Activated CD4-positive, alpha-beta memory T cell treated with anti-CD3 and anti-CD28 coated beads, Interleukin-2, amount 10 ng/mL, durations not matched to agents 7 days and 5 days (primary cell): Measurements from ENCODE around the gene PEX10. TPM values are rescaled to one million over a fixed set of nuclear protein-coding genes. Genes with fewer than 3 reads are reported as not detected.

Experiments
- CTCF ChIA-PET: fragments of 350-600 bp; sonication (Branson Sonifier 250); formaldehyde crosslinking; loops from one replicate; lab custom pipeline; 2021; ENCODE audit warnings: antibody characterized with exemption, inconsistent platforms; lab: Charles Lee
- POLR2A ChIA-PET: fragments of 350-600 bp; sonication (Branson Sonifier 250); formaldehyde crosslinking; loops from one replicate; lab custom pipeline; 2021; ENCODE audit warnings: antibody characterized with exemption; lab: Charles Lee
- DNase-seq: peaks from one replicate; pipeline ENCODE4 v3.0.0-alpha.2; 2020
- H3K27ac Mint-ChIP-seq: one replicate; pipeline ENCODE4 v1.8.0; 2021; ENCODE audit warnings: mild to moderate bottlenecking, mixed read lengths
- H3K27me3 Mint-ChIP-seq: one replicate; pipeline ENCODE4 v1.8.0; 2021; ENCODE audit warnings: mixed read lengths
- H3K36me3 Mint-ChIP-seq: one replicate; pipeline ENCODE4 v1.8.0; 2021; ENCODE audit warnings: low read depth, mixed read lengths
- H3K4me1 Mint-ChIP-seq: one replicate; pipeline ENCODE4 v1.8.0; 2021; ENCODE audit warnings: mixed read lengths
- H3K4me3 Mint-ChIP-seq: one replicate; pipeline ENCODE4 v1.8.0; 2021; ENCODE audit warnings: mild to moderate bottlenecking, mixed read lengths
- H3K9me3 Mint-ChIP-seq: one replicate; pipeline ENCODE4 v1.8.0; 2021; ENCODE audit warnings: mixed read lengths
- total RNA-seq, 2 experiments: library from RNA; stranded (reverse); gene quantifications; one replicate each; pipeline ENCODE4 v1.2.3, GENCODE V29; 2021

The PEX10 gene
- total RNA-seq, 2 experiments from 2014 or later = 6.8 to 9.5 TPM

DNA sequence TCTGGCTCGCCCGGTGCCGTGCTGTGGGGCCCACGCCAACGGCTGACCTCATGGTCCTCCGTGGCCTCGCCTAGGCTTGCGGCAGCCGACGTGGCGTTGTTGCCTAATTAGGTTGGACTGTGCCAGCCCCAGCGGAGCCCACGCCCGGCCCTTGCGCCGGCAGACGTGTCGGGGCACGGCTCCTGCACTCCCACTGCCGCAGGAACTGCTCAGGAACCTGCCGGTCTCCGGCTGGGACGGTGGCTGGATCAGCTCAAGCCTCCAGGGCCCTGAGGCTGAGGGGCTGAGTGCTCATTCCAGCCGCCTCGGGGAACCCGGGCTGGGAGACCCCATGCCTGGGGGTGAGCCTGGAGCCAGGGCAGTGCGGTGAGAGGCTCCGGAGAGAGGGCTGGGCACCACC is 16.1 kb upstream of the PEX10 start:
- Mint-ChIP-seq H3K4me1 (no peaks in the 10 kb centered on the region), H3K27me3 (no peaks in the 10 kb centered on the region), H3K4me3 (no peak overlapping the region), H3K36me3 (no peaks in the 10 kb centered on the region), H3K27ac (no peak overlapping the region), H3K9me3 (peaks cover 9% of the 10 kb centered on the region)
- CTCF ChIA-PET = no interaction called here
- no peak for DNase-seq
- POLR2A ChIA-PET = no interaction called here

DNA sequence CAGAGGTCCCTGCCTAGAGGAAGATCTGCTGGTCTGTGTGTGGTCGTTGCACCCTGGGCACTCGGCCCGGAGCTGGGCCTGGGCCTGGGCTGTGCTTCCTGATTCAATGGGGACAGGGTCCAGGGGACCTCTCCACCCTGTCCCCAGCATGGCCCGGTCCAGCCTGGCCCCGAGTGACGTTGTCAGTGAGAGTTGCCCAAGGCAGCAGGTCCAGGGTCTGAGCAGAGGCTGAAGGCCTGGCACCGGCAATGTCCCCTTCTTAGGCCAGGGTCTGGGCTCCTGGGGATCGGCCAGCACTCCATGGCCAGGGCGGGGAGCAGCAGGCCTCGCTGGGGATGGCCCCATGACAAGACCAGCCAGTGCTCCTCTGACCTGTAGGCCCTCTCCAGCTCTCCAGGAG is 15.6 kb upstream of the PEX10 start:
- H3K4me1 Mint-ChIP-seq = no peaks in the 10 kb centered on the region
- H3K36me3 Mint-ChIP-seq = no peaks in the 10 kb centered on the region
- POLR2A ChIA-PET = no interaction called here
- H3K9me3 Mint-ChIP-seq = peaks cover 9% of the 10 kb centered on the region
- H3K27me3 Mint-ChIP-seq = no peaks in the 10 kb centered on the region
- H3K27ac Mint-ChIP-seq = no peak overlapping the region
- CTCF ChIA-PET = interaction anchor here (0.6 kb wide), 1 partner anchor 189 kb away, joined by 6 read pairs; no protein-coding TSS in a partner anchor
- no peak for DNase-seq
- H3K4me3 Mint-ChIP-seq = no peak overlapping the region

DNA sequence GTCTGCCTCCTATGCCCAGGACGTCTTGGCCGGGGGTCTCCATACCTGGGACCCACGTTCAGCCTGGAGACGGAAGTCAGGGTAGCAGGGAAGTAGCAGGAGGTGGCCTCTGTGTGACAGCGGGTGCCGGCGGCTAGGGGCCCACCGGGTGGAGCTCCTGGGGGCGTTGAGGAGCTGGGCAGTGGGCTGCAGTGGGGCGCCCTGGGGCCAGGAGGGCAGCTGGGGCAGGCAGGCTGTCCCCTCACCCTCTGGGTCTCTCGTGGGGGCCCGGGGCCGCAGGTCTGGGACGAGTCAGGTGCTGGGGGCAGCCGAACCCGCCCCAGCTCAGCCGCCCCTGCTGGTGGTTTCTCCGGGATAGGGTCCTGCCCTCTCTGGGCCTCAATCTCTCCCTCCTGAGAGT is 14.7 kb upstream of the PEX10 start:
- no peaks in the 10 kb centered on the region for H3K36me3 Mint-ChIP-seq
- DNase-seq = no peak
- POLR2A ChIA-PET = no interaction called here
- H3K9me3 Mint-ChIP-seq = peaks cover 11% of the 10 kb centered on the region
- no peak overlapping the region for H3K4me3 Mint-ChIP-seq
- CTCF ChIA-PET = no interaction called here
- H3K4me1 Mint-ChIP-seq = no peaks in the 10 kb centered on the region
- H3K27me3 Mint-ChIP-seq = no peaks in the 10 kb centered on the region
- H3K27ac Mint-ChIP-seq = no peak overlapping the region

DNA sequence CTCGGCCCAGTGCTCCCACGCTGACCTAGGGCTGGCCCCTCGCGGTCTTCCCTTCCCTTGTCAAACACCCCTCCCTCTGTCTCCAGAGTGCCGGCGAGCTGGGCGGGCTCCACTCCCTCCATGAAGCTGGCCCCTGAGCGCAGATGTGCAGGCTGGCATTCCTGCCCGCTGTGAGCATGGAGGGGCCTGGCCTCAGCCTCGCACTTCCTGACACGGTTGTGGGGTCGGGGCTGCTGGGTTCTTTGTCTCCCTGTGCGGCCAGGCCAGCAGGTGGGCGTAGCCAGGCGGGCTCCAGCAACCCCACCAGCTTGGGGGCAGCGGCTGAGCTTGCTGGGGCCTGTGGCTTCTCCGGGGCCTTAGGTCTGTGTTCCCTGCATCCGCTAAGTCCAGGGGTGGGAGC is 14.2 kb upstream of the PEX10 start:
- ChIA-PET CTCF (no interaction called here), POLR2A (no interaction called here)
- DNase-seq = no peak
- Mint-ChIP-seq H3K4me1 (no peaks in the 10 kb centered on the region), H3K27ac (no peak overlapping the region), H3K36me3 (no peaks in the 10 kb centered on the region), H3K4me3 (no peak overlapping the region), H3K9me3 (peaks cover 11% of the 10 kb centered on the region), H3K27me3 (no peaks in the 10 kb centered on the region)

DNA sequence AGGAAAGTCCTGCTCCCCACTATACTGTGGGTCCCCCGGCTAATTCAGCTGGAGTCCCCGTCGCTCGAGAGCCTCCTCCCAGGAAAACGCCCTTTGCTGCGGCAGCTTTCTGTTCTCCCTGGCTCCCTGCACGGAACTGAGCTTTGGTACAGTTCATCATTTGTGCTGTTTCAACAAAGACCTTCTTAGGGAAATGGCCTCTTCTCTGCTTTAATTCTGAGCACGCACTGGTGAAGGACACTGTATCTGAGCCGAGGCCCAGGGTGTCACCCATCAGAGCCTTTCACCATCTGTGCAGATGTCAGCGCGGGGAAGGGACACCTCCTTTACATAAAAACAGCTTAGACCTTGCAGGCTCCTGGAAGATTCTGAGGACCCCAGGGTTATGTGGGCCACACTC is 13.5 kb upstream of the PEX10 start:
- H3K36me3 Mint-ChIP-seq = no peaks in the 10 kb centered on the region
- H3K4me3 Mint-ChIP-seq = no peak overlapping the region
- POLR2A ChIA-PET = no interaction called here
- no peak overlapping the region for H3K27ac Mint-ChIP-seq
- CTCF ChIA-PET = no interaction called here
- H3K27me3 Mint-ChIP-seq = no peaks in the 10 kb centered on the region
- DNase-seq = no peak
- H3K4me1 Mint-ChIP-seq = no peaks in the 10 kb centered on the region
- peaks cover 11% of the 10 kb centered on the region for H3K9me3 Mint-ChIP-seq

DNA sequence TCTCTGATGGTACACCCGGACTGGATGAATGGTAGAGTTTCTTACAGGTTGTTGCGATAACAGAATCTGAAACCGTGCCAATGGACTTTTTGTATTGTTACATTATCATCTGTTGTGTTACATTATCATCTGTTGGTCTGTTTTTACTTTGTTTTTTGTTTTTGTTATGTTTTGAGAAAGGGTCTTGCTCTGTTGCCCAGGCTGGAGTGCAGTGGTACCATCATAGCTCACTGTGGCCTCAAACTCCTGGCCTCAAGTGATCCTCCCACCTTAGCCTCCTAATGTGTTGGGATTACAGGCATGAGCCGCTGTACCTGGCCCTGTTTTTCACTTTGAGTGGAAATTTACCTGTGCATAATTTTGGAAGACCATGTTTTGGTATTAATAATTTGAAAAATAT is 10.2 kb upstream of the PEX10 start:
- peaks cover 3% of the 10 kb centered on the region for H3K9me3 Mint-ChIP-seq
- peaks cover 5% of the 10 kb centered on the region for H3K4me1 Mint-ChIP-seq
- no peak overlapping the region for H3K27ac Mint-ChIP-seq
- no peaks in the 10 kb centered on the region for H3K36me3 Mint-ChIP-seq
- no peak for DNase-seq
- H3K27me3 Mint-ChIP-seq = no peaks in the 10 kb centered on the region
- CTCF ChIA-PET = no interaction called here
- no peak overlapping the region for H3K4me3 Mint-ChIP-seq
- POLR2A ChIA-PET = no interaction called here

DNA sequence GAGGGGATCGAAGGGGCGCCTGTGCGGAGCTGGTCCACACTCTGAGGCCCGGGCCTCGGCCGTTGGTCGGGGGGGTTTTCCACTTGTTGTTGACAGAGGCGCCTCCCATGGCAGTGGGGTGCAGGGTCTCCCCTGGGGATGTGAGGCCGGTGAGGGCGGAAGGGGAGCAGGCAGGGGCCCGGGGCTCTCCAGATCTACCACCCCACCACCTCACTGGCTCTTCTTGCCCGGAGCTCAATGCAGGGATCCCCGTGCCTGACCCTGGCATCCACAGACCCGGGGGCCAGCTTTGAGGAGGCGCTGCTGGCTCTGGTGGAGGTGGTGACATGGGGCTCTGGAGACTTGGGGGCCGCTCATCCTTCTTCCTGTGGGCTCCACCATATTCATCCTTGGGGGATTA is 7.1 kb upstream of the PEX10 start:
- no peak for DNase-seq
- CTCF ChIA-PET = no interaction called here
- Mint-ChIP-seq H3K4me1 (peaks cover 29% of the 10 kb centered on the region), H3K27me3 (no peaks in the 10 kb centered on the region), H3K4me3 (no peak overlapping the region), H3K36me3 (peaks cover 4% of the 10 kb centered on the region), H3K9me3 (peaks cover 3% of the 10 kb centered on the region), H3K27ac (no peak overlapping the region)
- POLR2A ChIA-PET = no interaction called here

DNA sequence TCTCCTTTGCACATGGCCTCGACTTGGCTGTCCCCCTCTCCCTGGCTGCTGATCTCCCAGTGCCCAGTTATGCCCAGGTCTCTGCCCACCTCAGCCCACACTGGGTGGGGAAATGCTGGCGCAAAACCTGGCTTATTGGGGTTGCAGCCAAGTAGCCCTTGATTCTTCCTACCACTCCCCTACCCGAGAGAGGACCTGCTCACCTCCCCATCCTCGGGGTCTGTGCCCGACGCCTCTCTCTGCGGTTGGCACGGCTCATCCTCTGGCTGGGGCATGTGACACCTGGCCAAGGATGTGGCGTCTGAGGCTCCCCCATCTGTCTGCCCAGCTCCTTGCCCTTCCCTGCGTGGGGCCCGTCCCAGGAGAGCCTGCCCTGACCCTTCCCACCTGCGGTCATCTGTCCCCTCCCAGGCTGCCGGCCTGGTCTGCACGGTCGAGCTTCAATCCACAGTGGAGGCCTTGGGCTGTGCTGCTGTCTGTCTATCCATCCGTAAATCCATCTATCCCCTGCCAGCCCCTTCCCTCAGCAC is 6.5 kb upstream of the PEX10 start:
- H3K9me3 Mint-ChIP-seq = peaks cover 3% of the 10 kb centered on the region
- no peaks in the 10 kb centered on the region for H3K27me3 Mint-ChIP-seq
- no peak overlapping the region for H3K27ac Mint-ChIP-seq
- ChIA-PET CTCF (no interaction called here), POLR2A (no interaction called here)
- peaks cover 4% of the 10 kb centered on the region for H3K36me3 Mint-ChIP-seq
- DNase-seq = no peak
- H3K4me3 Mint-ChIP-seq = no peak overlapping the region
- H3K4me1 Mint-ChIP-seq = peaks cover 34% of the 10 kb centered on the region

DNA sequence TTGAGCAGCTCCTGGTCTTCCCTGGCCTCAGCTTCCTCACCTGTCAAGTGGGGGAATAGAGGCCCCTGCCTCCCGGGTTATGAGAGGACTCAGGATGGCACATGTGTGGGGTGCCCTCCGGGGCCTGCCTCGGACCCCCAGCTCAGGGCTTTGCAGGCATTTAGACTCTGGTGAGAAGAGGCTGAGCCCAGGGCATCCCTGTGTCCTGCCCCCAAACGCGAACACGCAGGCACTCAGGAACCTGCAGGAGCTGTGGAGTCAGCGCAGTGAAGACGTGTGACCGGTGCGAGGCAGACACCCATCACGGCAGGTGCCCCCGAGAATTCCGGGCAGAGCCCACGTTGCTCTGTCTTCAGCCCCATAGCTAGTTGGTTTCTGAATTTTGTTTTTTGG is 5.5 kb upstream of the PEX10 start:
- ChIA-PET CTCF (no interaction called here), POLR2A (interaction anchor here (2.1 to 4.3 kb wide), 2 partner anchors 11 to 129 kb away, joined by 6 to 50 read pairs; no protein-coding TSS in a partner anchor)
- H3K9me3 Mint-ChIP-seq = peaks cover under 1% of the 10 kb centered on the region
- peaks cover 4% of the 10 kb centered on the region for H3K36me3 Mint-ChIP-seq
- H3K4me3 Mint-ChIP-seq = no peak overlapping the region
- no peaks in the 10 kb centered on the region for H3K27me3 Mint-ChIP-seq
- peaks cover 35% of the 10 kb centered on the region for H3K4me1 Mint-ChIP-seq
- no peak for DNase-seq
- no peak overlapping the region for H3K27ac Mint-ChIP-seq

DNA sequence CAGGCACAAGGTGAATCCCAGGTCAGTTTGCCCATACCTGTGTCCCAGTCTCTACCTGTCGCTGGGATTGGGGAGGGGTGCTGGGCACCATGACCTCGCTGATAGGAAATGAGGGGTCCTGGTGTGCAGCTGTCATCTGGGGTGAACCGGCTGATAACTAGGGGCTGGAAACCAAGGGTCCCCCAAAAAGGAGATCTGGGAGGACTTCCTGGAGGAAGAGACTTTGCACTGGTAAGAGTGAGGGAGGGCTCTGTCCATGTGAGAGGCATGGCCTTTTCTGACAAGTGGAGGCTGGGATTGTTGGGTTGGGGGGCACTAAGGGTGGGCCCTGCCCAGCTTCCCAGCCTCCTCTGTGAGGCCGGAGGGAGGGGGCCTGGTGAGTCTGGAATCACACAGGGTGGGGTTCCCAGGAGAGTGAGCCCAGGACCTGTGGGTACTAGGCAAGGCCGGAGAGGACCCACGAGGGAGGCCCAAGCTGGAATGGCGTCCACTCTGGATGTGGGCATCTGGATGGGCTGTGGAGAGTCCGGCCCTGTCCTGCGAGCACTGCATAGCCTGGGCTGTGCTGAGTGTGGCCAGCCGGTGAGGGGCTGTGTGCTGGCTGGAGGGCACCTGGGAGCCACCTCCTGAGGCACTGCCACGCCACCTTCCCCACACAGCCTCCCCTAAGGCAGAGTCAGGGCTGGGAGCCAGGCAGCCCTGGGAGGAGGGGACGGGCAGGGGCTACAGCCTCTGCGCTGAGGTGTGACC is 4.9 kb upstream of the PEX10 start:
- ChIA-PET CTCF (interaction anchor here (0.6 to 1.0 kb wide), 2 partner anchors 116 to 238 kb away, joined by 3 read pairs; no protein-coding TSS in a partner anchor), POLR2A (interaction anchor here (2.1 to 4.3 kb wide), 7 partner anchors 10 to 168 kb away, joined by 6 to 50 read pairs (median 13); partner anchors contain the start of genes MORN1, RER1 and TNFRSF14)
- H3K27me3 Mint-ChIP-seq = no peaks in the 10 kb centered on the region

DNA sequence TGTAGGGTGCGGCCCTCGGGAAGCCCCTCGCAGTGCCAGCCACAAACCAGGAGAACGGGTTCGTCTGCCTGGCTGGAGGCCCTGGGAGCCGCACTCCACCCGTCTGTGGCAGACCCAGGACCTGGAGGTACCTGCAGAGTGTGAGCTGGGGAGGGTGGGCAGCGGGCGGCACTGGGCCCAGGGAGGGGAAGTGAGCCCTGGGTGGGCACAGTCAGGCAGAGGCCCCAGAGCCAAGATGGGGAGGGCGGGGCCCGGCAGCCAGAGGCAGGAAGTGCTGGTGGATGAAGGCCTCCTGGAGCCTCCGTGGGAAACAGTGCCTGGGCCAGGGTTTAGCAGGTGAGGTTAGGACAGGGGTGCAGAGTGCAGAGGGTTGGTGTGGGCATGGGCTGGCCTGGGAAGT is 4.0 kb upstream of the PEX10 start:
- H3K9me3 Mint-ChIP-seq = no peaks in the 10 kb centered on the region
- ChIA-PET CTCF (interaction anchor here (0.9 to 2.7 kb wide), 13 partner anchors 13 to 221 kb away, joined by 3 to 41 read pairs (median 7); partner anchors contain the start of genes FAAP20, MORN1, PANK4 and PRXL2B), POLR2A (interaction anchor here (1.1 to 4.3 kb wide), 11 partner anchors 9 to 169 kb away, joined by 3 to 50 read pairs (median 10); partner anchors contain the start of genes MORN1, RER1 and TNFRSF14)
- DNase-seq = peak; percentile 61
- peak overlapping the region; percentile 94 for H3K27ac Mint-ChIP-seq
- peaks cover 38% of the 10 kb centered on the region for H3K4me1 Mint-ChIP-seq
- H3K36me3 Mint-ChIP-seq = peaks cover 4% of the 10 kb centered on the region
- H3K4me3 Mint-ChIP-seq = peak overlapping the region; percentile 81
- H3K27me3 Mint-ChIP-seq = no peaks in the 10 kb centered on the region

More for the DNA sequence above, 4.9 kb upstream of the PEX10 start:
- no peaks in the 10 kb centered on the region for H3K9me3 Mint-ChIP-seq
- no peak for DNase-seq
- peak overlapping the region; percentile 81 for H3K4me3 Mint-ChIP-seq
- peaks cover 35% of the 10 kb centered on the region for H3K4me1 Mint-ChIP-seq
- peaks cover 4% of the 10 kb centered on the region for H3K36me3 Mint-ChIP-seq
- H3K27ac Mint-ChIP-seq = peak overlapping the region; percentile 94

DNA sequence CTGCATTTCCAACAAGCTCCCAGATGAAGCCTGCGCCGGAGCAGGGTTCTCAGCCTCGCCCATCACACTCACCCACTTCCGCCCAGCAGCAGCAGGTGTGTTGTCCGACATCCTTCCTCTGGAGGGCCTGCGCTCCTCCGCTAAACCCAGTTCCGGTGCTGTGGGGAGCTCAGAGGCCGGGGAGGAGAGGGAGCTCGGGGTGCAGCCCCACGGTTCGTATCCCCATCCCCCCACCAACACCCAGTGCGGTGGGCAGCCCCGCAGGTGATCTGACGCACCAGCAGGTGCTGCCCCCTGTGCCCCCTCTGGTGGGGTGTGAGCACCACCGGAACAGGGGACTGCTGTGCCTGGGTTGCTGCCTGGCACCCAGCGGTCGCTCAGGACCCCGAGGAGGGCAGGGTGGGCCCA is 3.4 kb upstream of the PEX10 start:
- H3K27me3 Mint-ChIP-seq = no peaks in the 10 kb centered on the region
- DNase-seq = peak; percentile 75
- ChIA-PET POLR2A (interaction anchor here (0.9 to 4.3 kb wide), 12 partner anchors 9 to 221 kb away, joined by 3 to 50 read pairs (median 8); partner anchors contain the start of genes FAAP20, MORN1, RER1 and TNFRSF14), CTCF (interaction anchor here (0.9 to 2.7 kb wide), 13 partner anchors 14 to 371 kb away, joined by 3 to 41 read pairs (median 7); partner anchors contain the start of genes FAAP20, MORN1, PANK4 and PRXL2B)
- H3K36me3 Mint-ChIP-seq = peaks cover 4% of the 10 kb centered on the region
- peaks cover 40% of the 10 kb centered on the region for H3K4me1 Mint-ChIP-seq
- peak overlapping the region; percentile 81 for H3K4me3 Mint-ChIP-seq
- H3K27ac Mint-ChIP-seq = peak overlapping the region; percentile 94
- H3K9me3 Mint-ChIP-seq = no peaks in the 10 kb centered on the region

DNA sequence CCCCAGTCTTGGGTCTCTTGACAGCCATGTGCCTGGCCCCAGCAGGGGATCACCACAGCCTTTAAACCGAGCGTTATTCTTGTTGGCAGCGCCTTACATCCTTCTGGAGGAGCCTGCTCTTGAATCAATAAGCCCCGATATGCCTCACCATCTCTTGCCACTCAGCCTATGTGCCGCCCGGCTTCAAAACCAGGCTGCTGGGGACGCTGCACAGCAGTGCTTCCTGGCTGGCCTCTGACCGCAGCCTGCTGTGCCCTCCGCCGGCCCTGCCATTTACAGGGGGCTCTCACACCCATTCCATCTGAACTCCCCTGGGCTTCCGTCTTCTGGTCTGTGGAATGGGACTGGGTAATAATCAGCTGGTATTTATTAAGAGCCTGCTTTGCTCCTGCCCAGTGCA is 3.0 kb upstream of the PEX10 start:
- H3K4me1 Mint-ChIP-seq = peaks cover 42% of the 10 kb centered on the region
- DNase-seq = peak; percentile 24
- H3K36me3 Mint-ChIP-seq = peaks cover 4% of the 10 kb centered on the region
- H3K4me3 Mint-ChIP-seq = peak overlapping the region; percentile 81
- CTCF ChIA-PET = interaction anchor here (0.7 to 2.7 kb wide), 13 partner anchors 15 to 1144 kb away, joined by 3 to 41 read pairs (median 7); partner anchors contain the start of genes FAAP20, MORN1, PANK4 and PRXL2B
- no peaks in the 10 kb centered on the region for H3K9me3 Mint-ChIP-seq
- POLR2A ChIA-PET = interaction anchor here (0.9 to 4.3 kb wide), 11 partner anchors 15 to 221 kb away, joined by 3 to 50 read pairs (median 10); partner anchors contain the start of genes FAAP20, MORN1, RER1 and TNFRSF14
- no peaks in the 10 kb centered on the region for H3K27me3 Mint-ChIP-seq
- H3K27ac Mint-ChIP-seq = peak overlapping the region; percentile 94
